HEK293 (cell line): ENCODE data around the gene SLC43A3.

Experiments
- CTCF ChIA-PET: fragments of 350-600 bp; formaldehyde crosslinking; extraction: SDS; loops from one replicate; lab custom pipeline; 2021; ENCODE audit warnings: antibody characterized with exemption; lab: Yijun Ruan, JAX
- POLR2A ChIA-PET: fragments of 300-600 bp; formaldehyde crosslinking; extraction: SDS; loops from one replicate; lab custom pipeline; 2020; ENCODE audit warnings: antibody characterized with exemption, inconsistent platforms; lab: Yijun Ruan, JAX
- H3K27ac ChIP-seq: fragments of 200-500 bp; sonication (Bioruptor generic); 2 replicates; pipeline ENCODE4 v1.5.1; 2014; ENCODE audit warnings: low read depth, low read length, control low read depth, inconsistent platforms; ENCODE audit errors: extremely low read depth
- H3K36me3 ChIP-seq, 2 experiments: fragments of 200-500 bp in 1 of 2; sonication (Bioruptor generic) in 1 of 2; 1 replicate in 1 of 2; 2 replicates in 1 of 2; pipeline ENCODE4 v1.5.1; 2014 to 2017; ENCODE audit warnings: inconsistent platforms in 2 of 2, low read length in 2 of 2; ENCODE audit not compliant: control insufficient read depth in 2 of 2, insufficient read depth in 1 of 2
- H3K4me1 ChIP-seq: fragments of 200-500 bp; sonication (Bioruptor generic); 2 replicates; pipeline ENCODE4 v1.5.1; 2014; ENCODE audit warnings: mild to moderate bottlenecking, low read length, inconsistent platforms; ENCODE audit not compliant: control insufficient read depth, insufficient read depth
- H3K4me3 ChIP-seq: 2 replicates; pipeline ENCODE4 v1.5.1; 2011; ENCODE audit warnings: low read depth, mild to moderate bottlenecking, control low read depth, low read length, moderate library complexity
- H3K9me3 ChIP-seq: fragments of 200-500 bp; sonication (Bioruptor generic); 2 replicates; pipeline ENCODE4 v1.5.1; 2014; ENCODE audit warnings: low read depth, low read length, inconsistent platforms; ENCODE audit not compliant: control insufficient read depth, insufficient read depth
- HOXD13 ChIP-seq: sonication (generic); formaldehyde crosslinking; IDR thresholded peaks from 2 replicates; pipeline ENCODE4 v1.8.0; 2022; ENCODE audit warnings: missing genetic modification reagents, borderline replicate concordance
- SCRT1 ChIP-seq: fragments of 450-650 bp; formaldehyde crosslinking; IDR thresholded peaks from 2 replicates; pipeline ENCODE4 v1.5.1; 2016; ENCODE audit warnings: missing biosample characterization, missing genetic modification characterization, borderline replicate concordance
- ZBTB21 ChIP-seq: fragments of 450-650 bp; formaldehyde crosslinking; IDR thresholded peaks from 2 replicates; pipeline ENCODE4 v1.5.1; 2017; ENCODE audit warnings: missing biosample characterization, missing genetic modification characterization
- ZIC2 ChIP-seq: fragments of 450-650 bp; formaldehyde crosslinking; IDR thresholded peaks from 2 replicates; pipeline ENCODE4 v1.5.1; 2016; ENCODE audit warnings: missing biosample characterization, missing genetic modification characterization
- ZNF202 ChIP-seq: fragments of 450-650 bp; formaldehyde crosslinking; IDR thresholded peaks from 2 replicates; pipeline ENCODE4 v1.5.1; 2016; ENCODE audit warnings: missing biosample characterization, missing genetic modification characterization, borderline replicate concordance
- ZNF473 ChIP-seq: fragments of 450-650 bp; formaldehyde crosslinking; IDR thresholded peaks from 2 replicates; pipeline ENCODE4 v1.5.1; 2017; ENCODE audit warnings: missing biosample characterization, missing genetic modification characterization
- ZNF549 ChIP-seq: fragments of 450-650 bp; IDR thresholded peaks from 2 replicates; pipeline ENCODE4 v1.5.1; 2018; ENCODE audit warnings: missing biosample characterization, missing genetic modification characterization, mild to moderate bottlenecking, inconsistent platforms, moderate library complexity
- ZNF580 ChIP-seq: fragments of 450-650 bp; formaldehyde crosslinking; IDR thresholded peaks from 2 replicates; pipeline ENCODE4 v1.5.1; 2016; ENCODE audit warnings: missing biosample characterization, missing genetic modification characterization
- ZNF585B ChIP-seq: fragments of 450-650 bp; formaldehyde crosslinking; IDR thresholded peaks from 2 replicates; pipeline ENCODE4 v1.5.1; 2016; ENCODE audit warnings: missing biosample characterization, missing genetic modification characterization
- ZNF660 ChIP-seq: fragments of 450-650 bp; IDR thresholded peaks from 2 replicates; pipeline ENCODE4 v1.5.1; 2018; ENCODE audit warnings: missing biosample characterization, mild to moderate bottlenecking, missing genetic modification characterization
- ZNF677 ChIP-seq: fragments of 450-650 bp; IDR thresholded peaks from 2 replicates; pipeline ENCODE4 v1.5.0; 2018; ENCODE audit warnings: missing biosample characterization, mild to moderate bottlenecking, missing genetic modification characterization, moderate library complexity
- ZNF701 ChIP-seq: fragments of 450-650 bp; formaldehyde crosslinking; IDR thresholded peaks from 2 replicates; pipeline ENCODE4 v1.5.1; 2016; ENCODE audit warnings: missing biosample characterization, missing genetic modification characterization
- ZNF776 ChIP-seq: fragments of 450-650 bp; formaldehyde crosslinking; IDR thresholded peaks from 2 replicates; pipeline ENCODE4 v1.5.0; 2017; ENCODE audit warnings: missing biosample characterization, missing genetic modification characterization, borderline replicate concordance
- ZNF785 ChIP-seq: fragments of 450-650 bp; formaldehyde crosslinking; IDR thresholded peaks from 2 replicates; pipeline ENCODE4 v1.5.1; 2016; ENCODE audit warnings: missing biosample characterization, missing genetic modification characterization
- ZSCAN16 ChIP-seq: fragments of 450-650 bp; formaldehyde crosslinking; IDR thresholded peaks from 2 replicates; pipeline ENCODE4 v1.5.1; 2016; ENCODE audit warnings: missing biosample characterization, missing genetic modification characterization
- TF ChIP-seq, protein P1 (sequence below): fragments of 450-650 bp; IDR thresholded peaks from 2 replicates; pipeline ENCODE4 v1.5.1; 2018; ENCODE audit warnings: missing biosample characterization, missing genetic modification characterization
- TF ChIP-seq, protein P2 (sequence below): fragments of 450-650 bp; formaldehyde crosslinking; conservative IDR thresholded peaks from 2 replicates; pipeline ENCODE4 v1.5.1; 2016; ENCODE audit warnings: low read depth, missing biosample characterization, missing genetic modification characterization

The SLC43A3 gene

DNA sequence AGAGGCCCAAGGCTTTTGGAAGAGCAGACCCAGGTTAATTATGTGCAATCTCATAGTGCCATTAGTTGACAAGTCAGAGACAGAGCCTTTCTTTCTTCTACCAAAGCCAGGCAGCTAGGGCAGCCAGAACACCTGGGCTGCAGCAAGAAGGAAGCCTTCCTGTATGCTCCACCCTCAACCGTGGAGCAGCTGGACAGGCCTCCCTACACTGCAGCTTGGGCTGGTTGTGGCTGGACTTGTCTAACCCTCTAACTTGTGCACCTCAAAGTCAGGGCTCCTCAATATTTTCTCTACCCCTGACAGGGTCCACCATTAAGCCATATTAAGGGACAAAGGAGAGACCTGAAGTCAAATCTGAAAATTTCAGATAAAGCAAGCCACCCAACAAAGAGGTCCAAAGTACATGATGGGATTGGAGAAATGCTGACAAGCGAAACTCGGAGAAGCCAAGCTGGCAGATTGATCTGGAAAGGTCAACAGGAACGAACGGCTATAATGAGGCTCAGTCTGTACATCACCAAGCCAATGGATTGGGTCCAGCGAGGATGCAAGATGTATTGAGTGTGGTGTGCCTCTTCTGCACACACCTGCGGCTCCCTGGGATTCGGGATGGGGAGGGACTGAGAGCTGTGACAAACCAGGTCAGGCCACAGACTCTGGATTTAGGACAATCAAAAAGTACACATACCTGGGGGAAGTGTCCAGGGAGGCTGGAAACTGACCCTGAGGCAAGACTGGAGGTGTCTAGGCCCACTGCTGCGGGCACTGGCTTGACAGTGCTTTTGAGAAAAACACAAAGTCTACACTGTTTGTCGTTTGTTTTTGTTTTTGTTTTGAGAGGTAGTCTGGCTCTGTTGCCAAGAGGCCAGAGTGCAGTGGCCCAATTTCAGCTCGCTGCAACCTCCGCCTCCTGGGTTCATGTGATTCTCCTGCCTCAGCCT, 11.7 kb upstream of the SLC43A3 start:
- H3K4me3 ChIP-seq: no peak overlapping the region
- no peak overlapping the region for H3K27ac ChIP-seq
- H3K4me1 ChIP-seq: no peaks in the 10 kb centered on the region
- ChIA-PET CTCF (no interaction called here), POLR2A (no interaction called here)
- H3K9me3 ChIP-seq: no peaks in the 10 kb centered on the region
- no peak for TF ChIP-seq ZNF202 (tag by site-specific recombination)
- no peak for TF ChIP-seq ZNF701 (tag by site-specific recombination)
- TF ChIP-seq, protein P1, sequence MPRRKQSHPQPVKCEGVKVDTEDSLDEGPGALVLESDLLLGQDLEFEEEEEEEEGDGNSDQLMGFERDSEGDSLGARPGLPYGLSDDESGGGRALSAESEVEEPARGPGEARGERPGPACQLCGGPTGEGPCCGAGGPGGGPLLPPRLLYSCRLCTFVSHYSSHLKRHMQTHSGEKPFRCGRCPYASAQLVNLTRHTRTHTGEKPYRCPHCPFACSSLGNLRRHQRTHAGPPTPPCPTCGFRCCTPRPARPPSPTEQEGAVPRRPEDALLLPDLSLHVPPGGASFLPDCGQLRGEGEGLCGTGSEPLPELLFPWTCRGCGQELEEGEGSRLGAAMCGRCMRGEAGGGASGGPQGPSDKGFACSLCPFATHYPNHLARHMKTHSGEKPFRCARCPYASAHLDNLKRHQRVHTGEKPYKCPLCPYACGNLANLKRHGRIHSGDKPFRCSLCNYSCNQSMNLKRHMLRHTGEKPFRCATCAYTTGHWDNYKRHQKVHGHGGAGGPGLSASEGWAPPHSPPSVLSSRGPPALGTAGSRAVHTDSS (tag by site-specific recombination): no peak
- TF ChIP-seq ZNF776 (tag by site-specific recombination): no peak
- no peak for TF ChIP-seq ZSCAN16 (tag by site-specific recombination)
- no peak for TF ChIP-seq SCRT1 (tag by site-specific recombination)
- no peak for TF ChIP-seq ZNF473
- H3K36me3 ChIP-seq: no peaks in the 10 kb centered on the region

- Histone ChIP-seq H3K4me3 (no peak overlapping the region), H3K9me3 (no peaks in the 10 kb centered on the region), H3K27ac (no peak overlapping the region), H3K36me3 (no peaks in the 10 kb centered on the region), H3K4me1 (no peaks in the 10 kb centered on the region)
- TF ChIP-seq HOXD13 (CRISPR knock-in tag): no peak
- TF ChIP-seq ZNF785 (tag by site-specific recombination): no peak
- TF ChIP-seq ZNF660 (tag by site-specific recombination): no peak
- TF ChIP-seq ZIC2 (tag by site-specific recombination): no peak
- TF ChIP-seq ZBTB21 (tag by site-specific recombination): no peak
- no peak for TF ChIP-seq ZNF580 (tag by site-specific recombination)
- TF ChIP-seq ZNF585B (tag by site-specific recombination): no peak
- no peak for TF ChIP-seq ZNF549 (tag by site-specific recombination)
- no peak for TF ChIP-seq ZNF677
- TF ChIP-seq, protein P2, sequence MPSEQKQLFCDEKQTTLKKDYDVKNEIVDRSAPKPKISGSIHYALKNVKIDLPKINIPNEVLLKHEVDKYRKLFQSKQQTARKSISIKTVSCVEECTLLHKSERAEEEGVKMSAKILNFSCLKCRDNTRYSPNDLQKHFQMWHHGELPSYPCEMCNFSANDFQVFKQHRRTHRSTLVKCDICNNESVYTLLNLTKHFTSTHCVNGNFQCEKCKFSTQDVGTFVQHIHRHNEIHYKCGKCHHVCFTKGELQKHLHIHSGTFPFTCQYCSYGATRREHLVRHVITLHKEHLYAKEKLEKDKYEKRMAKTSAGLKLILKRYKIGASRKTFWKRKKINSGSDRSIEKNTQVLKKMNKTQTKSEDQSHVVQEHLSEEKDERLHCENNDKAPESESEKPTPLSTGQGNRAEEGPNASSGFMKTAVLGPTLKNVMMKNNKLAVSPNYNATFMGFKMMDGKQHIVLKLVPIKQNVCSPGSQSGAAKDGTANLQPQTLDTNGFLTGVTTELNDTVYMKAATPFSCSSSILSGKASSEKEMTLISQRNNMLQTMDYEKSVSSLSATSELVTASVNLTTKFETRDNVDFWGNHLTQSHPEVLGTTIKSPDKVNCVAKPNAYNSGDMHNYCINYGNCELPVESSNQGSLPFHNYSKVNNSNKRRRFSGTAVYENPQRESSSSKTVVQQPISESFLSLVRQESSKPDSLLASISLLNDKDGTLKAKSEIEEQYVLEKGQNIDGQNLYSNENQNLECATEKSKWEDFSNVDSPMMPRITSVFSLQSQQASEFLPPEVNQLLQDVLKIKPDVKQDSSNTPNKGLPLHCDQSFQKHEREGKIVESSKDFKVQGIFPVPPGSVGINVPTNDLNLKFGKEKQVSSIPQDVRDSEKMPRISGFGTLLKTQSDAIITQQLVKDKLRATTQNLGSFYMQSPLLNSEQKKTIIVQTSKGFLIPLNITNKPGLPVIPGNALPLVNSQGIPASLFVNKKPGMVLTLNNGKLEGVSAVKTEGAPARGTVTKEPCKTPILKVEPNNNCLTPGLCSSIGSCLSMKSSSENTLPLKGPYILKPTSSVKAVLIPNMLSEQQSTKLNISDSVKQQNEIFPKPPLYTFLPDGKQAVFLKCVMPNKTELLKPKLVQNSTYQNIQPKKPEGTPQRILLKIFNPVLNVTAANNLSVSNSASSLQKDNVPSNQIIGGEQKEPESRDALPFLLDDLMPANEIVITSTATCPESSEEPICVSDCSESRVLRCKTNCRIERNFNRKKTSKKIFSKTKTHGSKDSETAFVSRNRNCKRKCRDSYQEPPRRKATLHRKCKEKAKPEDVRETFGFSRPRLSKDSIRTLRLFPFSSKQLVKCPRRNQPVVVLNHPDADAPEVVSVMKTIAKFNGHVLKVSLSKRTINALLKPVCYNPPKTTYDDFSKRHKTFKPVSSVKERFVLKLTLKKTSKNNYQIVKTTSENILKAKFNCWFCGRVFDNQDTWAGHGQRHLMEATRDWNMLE: no peak
- POLR2A ChIA-PET: no interaction called here
- CTCF ChIA-PET: interaction anchor here (2.0 kb wide), 1 partner anchor 22 kb away, joined by 8 read pairs; no protein-coding TSS in a partner anchor
Observed at GRCh38 chr11:57436031-57436430, 9.1 kb upstream of the SLC43A3 start.
